HG03469 (cell line): Measurements from ENCODE around the gene FBXL16.

Experiments
- ATAC-seq: cut with Tn5 transposase; IDR thresholded peaks from one replicate; pipeline ENCODE4 v1.9.1; 2021; ENCODE audit warnings: mild to moderate bottlenecking, moderate library complexity, moderate number of reproducible peaks; ENCODE audit not compliant: unreplicated experiment

FBXL16 gene

DNA sequence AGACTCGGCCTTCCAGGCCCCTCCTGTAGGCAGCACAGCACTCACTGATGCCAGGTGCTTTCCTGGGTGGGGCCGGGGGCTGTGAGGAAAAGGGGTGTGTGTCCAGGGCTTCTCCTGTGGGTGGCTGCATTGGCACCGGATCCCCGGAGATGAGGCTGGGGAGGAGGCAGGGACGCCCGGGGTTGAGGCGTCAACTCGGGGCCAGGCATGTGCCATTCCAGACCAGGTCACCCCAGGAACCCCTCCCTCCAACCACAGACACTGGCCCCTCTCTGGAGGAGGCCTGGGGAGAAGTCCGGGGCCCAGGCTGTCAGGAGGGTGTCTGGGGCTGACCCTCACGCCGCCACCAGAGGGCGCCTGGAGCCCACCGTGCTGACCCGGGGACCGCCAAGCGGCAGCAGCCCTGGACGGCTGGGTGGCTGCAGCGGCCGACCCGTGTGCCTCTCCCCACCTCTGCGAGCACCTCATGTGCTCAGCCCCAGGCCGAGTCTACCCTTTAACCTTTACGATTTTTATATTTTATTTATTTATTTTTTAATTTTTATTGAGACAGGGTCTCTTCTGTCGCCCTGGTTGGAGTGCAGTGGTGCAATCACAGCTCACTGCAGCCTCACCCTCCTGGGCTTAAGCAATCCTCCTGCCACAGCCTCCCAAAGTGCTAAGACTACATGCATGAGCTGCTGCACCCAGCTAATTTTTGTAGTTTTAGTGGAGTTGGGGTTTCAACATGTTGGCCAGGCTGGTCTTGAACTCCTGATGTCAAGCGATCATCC, 6.1 kb upstream of the FBXL16 start:
- ATAC-seq = no peak

DNA sequence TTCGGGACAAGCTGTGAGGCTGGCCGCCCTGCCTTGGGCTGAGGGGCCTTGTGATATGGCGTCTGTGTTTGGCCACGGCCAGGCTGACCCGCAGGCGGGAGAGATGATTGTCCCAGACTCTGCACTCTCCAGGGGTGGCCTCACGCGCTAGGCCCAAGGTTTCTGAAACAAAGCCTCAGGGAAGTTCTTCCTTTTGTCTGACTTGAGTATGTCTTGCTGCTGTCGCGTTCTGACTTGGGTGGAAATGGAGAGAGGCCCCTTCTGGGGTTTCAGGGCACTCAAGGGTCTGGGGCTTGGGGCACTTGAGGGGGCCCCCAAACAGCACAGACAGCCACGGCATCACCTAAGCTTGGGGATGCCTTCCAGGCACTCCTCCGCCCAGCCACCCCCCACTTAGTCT, 5.5 kb upstream of the FBXL16 start:
- ATAC-seq = no peak

DNA sequence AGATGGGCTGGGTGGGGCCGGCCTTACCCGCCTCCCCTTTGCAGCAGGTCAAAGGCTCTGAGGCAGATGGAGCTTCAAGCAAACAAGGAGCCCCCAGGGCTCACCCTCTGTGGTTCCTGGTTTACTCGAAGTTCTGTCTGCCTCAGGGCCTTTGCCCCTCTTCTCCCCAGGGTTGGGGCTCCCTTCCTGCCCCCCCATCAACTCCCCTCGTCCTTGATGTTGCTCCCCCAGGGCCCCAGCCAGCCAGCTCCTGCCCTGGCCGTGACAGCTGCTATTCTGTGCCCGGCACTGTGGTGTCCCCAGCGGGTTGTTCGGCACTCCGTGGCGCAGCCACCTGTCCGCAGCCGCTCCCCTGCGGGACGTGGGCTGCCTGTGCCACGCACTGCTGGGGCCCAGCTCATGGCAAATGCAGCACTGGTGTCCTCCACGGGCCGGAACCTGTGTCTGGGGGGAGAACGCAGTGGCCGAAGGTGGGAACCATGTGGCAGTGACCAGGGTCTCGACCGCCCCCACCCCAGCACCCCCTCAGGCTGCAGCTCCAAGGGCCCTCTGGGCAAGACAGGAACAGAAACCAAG, 5.0 kb upstream of the FBXL16 start:
- no peak for ATAC-seq

GRCh38 chr16:709566-710499, 4.2 kb upstream of the FBXL16 start:
- no peak for ATAC-seq

- ATAC-seq = no peak
Observed at GRCh38 chr16:708959-709358, 3.4 kb upstream of the FBXL16 start.

DNA sequence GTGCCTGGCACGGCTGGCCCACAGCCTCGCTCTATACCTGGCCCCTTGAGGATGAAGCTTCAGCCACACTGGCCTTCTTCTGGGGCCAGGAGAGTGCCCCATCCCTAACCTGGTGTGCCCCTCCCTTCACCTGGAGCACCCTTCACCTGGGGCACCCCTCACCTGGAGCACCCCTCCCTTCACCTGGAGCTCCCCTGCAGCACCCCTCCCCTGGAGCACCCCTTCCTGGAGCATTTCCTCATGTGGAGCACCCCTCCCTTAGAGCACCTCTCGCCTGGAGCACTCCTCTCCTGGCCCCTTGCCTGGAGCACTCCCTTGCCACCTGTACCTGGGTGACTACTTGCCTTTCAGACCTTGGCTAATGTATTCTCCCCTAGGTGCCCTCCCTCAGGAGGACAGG, 2.4 kb upstream of the FBXL16 start:
- ATAC-seq = no peak

DNA sequence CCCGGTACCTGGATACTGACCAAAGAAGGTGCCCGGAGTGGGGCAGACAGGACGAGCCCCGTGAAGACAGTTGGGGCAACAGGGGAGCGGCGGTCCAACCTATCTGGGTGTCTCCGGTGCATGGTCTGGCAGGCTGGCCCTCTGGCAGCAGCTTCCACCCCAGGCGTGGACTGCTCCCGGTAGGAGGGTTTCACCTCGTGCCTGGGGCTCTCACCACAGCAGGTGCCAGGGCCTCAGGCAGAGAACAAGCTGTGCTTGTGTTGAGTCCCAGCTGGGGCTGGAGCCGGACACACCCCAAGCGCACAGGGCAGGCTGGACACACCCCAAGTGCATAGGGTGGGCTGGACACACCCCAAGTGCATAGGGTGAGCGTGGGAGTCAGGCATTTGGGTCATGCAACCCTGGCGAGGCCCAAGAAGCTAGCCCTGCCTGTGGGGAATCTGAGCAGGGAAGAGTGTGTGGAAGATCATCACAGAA, 1.5 kb upstream of the FBXL16 start:
- no peak for ATAC-seq

GRCh38 chr16:706189-707061, 824 bp upstream of the FBXL16 start:
- no peak for ATAC-seq

DNA sequence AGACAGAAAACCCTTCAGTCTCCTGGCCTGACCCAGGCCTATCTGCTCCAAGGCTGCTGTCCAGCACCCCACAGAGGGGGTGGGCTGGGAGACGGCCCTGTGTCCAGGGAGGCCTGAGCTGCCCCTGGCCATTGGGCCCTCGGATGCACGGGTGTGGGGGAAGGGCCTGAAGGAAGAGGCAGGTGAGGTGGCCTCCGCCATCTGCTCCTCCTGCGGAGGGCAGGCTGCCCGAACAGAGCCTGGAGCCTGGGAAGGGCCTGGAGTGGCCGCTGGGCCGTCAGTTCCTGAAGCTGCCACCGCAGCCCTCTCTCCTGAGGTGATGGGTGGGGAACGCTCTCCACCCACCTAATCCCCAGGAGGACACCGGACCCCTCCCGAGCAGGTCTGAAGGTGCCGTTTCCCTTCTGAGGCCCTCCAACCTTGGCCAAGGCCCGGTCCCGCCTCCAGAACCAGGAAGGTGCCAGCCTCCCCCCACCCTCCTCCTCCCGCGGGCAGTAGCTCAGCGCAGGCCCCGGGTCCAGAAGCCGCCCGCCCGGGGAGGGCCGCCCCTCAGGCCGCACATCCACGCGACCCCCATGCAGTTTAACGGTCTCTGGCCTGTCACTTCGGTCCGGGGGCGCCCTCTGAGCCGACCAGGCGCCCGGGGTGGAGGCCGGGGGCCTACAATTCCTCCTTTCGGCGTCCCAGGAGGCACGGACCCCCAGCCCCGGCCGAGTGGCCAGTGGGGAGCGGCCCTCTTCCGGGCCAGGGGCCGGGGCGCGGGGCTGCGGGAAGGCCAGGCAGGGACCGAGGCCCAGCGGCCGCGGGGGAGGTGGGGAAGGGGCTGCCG, 835 bp downstream of the FBXL16 start:
- no peak for ATAC-seq

GRCh38 chr16:704047-704446, 1.6 kb downstream of the FBXL16 start:
- no peak for ATAC-seq

- no peak for ATAC-seq
Observed at GRCh38 chr16:703406-703805, 2.2 kb downstream of the FBXL16 start.

GRCh38 chr16:702341-702740, 3.3 kb downstream of the FBXL16 start:
- no peak for ATAC-seq

- ATAC-seq = no peak
Observed at GRCh38 chr16:700684-701584, 4.7 kb downstream of the FBXL16 start.

DNA sequence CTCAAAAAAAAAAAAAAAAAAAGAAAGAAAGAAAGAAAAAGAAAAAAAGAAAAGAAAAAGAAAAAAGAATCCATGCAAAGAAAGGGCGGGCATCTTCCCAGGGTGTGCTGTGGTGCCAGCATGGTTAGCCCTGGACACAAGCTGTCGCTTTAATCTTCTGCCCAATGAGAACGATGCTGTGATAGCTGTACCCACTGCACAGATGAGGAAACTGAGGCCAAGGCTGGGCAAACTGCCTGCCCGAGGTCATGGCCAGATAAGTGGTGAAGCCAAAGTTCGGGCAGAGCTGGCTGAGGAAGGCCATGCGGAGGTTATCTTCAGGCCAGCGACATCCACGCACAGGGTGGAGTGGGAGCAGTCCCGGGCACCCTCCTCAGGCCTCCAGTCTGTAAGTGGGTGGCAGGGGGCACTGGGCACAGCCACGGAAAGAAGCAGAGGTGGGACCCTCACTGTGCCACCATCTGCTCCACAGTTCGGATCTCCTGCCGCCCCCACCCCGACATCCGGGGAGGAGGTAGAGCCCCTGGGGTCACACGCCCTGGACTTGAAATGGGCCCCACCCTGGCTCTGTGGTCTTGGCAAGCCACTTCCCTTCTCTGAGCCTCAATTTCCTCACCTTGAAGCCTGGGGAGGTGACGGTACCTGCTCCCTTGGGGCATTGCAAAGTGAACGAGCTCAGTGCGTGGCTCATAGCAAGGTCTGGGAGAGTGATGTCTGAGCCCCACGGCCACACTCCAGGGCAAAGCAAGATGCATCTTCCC, 6.5 kb downstream of the FBXL16 start:
- ATAC-seq = no peak

- ATAC-seq = no peak
Observed at GRCh38 chr16:695355-696089, 10.1 kb downstream of the FBXL16 start.

DNA sequence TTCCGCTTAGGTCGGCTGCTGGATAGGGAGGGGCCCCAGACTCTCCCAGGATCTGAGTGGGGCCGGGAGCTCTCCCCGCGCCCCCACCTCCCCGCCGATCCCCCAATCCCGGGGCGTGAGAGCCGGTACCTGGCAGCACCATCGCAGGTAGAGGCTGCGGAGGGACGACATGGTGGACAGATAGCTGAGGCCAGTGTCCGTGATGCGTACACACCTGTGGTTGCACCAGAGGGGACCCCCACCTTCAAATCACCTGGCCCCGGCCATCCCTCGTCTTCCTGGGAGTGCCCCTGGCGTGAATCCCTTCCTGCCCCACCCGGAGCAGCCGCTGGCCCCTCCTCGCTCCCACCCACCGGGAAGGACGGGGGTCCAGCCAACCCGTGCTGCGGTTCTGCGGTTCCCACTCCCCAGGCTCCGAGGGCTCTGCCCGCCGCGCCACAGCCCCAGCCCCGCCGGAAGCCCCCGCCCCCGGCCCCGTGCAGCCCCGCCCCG, 10.7 kb downstream of the FBXL16 start:
- no peak for ATAC-seq
